IPS DF 4.7 (cell line): Measurements from ENCODE around the gene FRMD1.

Source experiments
- DNase-seq: peaks from one replicate; pipeline ENCODE4 v3.0.0-alpha.2; 2013; ENCODE audit warnings: low spot score; ENCODE audit errors: extremely low read depth

The FRMD1 gene

DNA sequence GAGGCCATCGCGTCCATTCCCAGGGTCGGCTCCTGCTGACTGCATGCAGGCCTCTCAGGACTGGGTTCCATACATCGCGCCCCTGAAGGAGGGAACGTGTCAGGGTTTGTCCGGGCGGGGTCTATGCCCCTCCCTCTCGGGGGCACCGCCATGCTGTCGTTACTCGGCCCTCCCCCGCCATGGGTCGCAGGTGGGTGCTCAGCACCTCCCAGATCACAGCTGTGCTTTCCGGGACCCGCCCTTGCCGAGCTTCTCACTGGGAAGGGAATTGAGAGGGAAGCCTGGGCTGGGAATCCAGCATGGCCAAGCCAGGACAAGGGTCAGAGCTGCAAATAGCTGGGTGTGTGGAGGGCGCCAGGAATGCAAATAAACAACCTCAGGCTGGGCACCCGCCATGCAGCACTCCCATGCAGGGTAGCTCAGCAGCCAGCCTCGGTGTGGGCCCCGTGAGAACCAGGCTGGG lies at the start of gene FRMD1:
TSS of gene FRMD1 (minus strand) at position 270 of the 463 bp plus-strand sequence. CDS start at position 152, 118 bp downstream.
- DNase-seq, result no peak

GRCh38 chr6:168128006-168128630 lies 49.1 kb upstream of the FRMD1 start:
- DNase-seq, result no peak

DNA sequence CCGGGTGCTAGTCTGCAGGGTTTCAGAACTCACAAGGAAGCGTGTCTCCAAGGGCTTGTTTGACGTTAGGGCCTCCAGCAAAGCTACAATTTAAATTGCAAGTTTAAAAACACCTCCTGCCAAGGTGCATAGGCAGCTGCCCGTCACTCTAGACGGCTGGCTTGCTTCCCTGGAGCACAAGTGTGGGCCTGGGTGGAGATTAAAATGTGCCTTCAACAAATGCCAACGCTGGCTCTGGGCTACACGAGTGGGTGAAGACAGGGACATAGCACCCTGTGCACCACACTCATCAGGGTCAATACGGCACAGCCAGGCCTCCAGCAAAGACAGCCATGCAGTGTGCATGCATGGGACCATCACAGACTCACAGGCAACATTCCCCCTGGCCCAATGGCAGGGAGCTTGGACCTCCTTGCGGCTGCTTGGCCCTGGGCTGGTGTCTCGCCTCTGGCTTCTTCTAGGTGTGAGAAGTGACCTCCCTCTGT lies 48.4 kb upstream of the FRMD1 start:
- DNase-seq, result no peak

- no peak for DNase-seq
Observed at GRCh38 chr6:168126566-168127383, 47.8 kb upstream of the FRMD1 start.

- no peak for DNase-seq
Observed at GRCh38 chr6:168125429-168126001, 46.5 kb upstream of the FRMD1 start.

GRCh38 chr6:168124921-168125320 lies 45.9 kb upstream of the FRMD1 start:
- DNase-seq, result no peak

DNA sequence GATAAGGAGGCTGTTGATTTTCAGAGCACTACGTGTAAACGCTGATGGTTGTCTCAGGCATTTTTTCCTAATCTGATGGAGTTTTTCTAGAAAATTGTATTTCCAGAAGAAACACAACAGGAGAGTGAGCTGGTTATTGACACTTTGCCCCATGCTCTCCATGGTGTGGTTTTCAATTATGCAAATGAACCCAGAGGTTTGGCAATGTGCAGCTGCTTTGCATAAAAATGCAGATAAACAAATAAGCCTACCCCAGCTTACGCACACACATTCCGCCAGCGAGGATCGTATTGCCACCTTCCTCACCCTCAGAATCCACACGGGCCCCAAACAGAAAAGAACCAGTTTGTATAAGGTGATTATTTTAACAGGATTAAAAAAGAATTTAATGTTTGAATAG lies 45.1 kb upstream of the FRMD1 start:
- DNase-seq, result no peak

DNA sequence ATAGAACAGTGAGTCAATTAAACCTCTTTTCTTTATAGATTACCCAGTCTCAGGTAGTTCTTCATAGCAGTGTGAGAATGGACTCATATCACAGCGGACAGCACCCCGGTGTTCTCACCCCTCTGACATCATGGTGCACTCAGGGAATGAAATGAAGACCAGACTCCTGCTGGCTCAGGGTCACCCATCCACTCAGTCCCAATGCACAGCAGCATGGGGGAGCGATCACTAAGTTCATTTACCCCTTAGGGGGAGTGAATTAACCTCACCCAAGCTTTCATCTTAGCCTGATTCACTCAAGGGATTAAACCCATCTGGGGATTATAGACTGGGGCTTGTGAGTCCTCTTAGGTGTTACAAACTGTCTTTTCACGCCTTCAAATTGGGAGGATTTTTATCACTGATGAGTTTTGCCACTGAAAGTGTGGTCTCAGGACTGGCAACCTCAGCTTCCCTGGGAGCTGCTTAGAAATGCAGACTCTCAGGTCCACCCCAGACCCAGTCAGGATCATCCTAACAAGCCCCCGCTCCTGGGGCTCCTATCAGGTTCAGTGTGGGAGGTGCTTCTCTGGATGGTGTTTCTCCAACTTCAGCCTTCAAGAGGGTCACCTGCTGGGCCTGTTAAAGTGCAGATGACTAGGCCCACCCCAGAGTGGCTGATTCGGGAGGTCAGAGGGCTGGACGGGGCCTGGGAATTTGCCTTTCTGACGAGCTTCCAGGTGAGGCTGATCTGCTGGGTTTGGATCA lies 44.3 kb upstream of the FRMD1 start:
- no peak for DNase-seq

- DNase-seq, result no peak
Observed at GRCh38 chr6:168122521-168122920, 43.5 kb upstream of the FRMD1 start.

DNA sequence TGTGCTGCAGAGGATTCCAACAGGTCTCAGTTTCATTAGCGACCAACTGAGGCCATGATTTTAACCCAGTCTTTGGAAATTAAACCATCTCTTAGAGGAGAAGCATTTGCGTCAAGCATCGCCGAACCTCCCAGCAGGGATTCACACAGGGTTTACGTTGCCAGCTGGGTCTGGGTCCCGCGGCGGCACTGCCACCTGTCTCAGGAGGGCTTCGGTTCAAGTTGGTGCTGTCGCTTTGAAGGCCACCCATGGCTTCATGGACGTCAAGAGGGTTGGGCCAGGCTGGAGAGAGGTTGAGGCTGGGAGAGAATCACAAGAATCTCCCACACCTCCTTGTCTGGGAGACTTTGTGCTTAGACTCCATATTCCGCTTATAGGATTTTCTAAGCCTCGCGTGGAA lies 43.0 kb upstream of the FRMD1 start:
- DNase-seq, result no peak

GRCh38 chr6:168121303-168121665 lies 42.3 kb upstream of the FRMD1 start:
- no peak for DNase-seq

GRCh38 chr6:168120390-168121302 lies 41.6 kb upstream of the FRMD1 start:
- DNase-seq, result no peak

- no peak for DNase-seq
Observed at GRCh38 chr6:168119539-168119938, 40.5 kb upstream of the FRMD1 start.

- no peak for DNase-seq
Observed at GRCh38 chr6:168118935-168119334, 39.9 kb upstream of the FRMD1 start.

- DNase-seq, result no peak
Observed at GRCh38 chr6:168117942-168118341, 38.9 kb upstream of the FRMD1 start.

GRCh38 chr6:168116975-168117899 lies 38.2 kb upstream of the FRMD1 start:
- DNase-seq, result no peak

GRCh38 chr6:168116438-168116974 lies 37.5 kb upstream of the FRMD1 start:
- DNase-seq, result no peak

DNA sequence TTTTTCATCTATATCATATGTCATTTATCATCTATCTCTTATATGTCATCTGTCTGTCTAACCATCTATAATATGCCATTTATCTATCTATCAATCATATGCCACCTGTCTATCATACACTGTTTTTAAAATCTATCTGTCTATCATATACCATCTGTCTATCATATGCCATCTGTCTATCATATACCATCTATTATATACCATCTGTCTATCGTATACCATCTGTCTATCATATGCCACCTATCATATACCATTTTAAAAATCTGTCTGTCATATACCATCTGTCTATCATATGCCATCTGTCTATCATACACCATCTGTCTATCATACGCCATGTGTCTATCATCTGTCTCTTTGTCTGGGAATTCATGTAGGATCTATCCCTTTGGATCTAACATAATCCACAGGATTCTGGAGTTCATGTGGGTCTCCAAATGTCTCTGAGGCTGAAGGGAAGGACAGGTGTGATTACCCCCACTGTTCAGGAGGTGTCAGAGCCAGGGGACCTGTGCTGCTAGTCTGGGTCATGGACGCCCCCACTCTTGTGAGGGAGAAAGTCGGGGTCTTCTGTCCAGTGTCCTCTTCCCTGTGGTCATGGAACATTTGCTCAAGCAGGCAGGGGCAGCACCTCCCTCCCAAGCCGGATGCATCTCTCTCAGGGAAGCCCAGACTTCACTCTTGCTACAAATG lies 36.9 kb upstream of the FRMD1 start:
- DNase-seq, result no peak

DNA sequence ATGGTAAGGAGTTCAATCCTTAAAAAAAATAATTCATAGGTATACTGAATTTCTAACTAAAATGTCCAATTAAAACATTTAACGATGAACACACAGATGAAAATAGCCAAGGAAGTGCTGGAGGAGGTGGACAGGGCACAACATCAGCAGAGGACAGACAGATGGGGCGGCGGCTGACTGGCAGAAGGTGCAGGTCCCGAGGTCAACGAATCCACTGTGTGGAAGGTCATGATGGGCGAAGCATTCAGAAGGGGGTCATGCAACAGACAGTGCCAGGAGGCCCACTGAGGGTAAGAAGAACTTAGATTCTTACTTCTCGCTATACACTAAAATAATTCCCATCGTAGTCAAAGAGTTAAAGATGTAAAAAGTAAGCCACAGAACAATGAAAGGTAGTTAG lies 34.2 kb upstream of the FRMD1 start:
- DNase-seq, result no peak
